IMR-90 (cell line): ENCODE data around the gene PTX4. TPM values are rescaled to one million over a fixed set of nuclear protein-coding genes. Genes with fewer than 3 reads are reported as not detected.

Experiments used
- ATAC-seq: fragments of 200-7000 bp; cut with Tn5 transposase; 2 replicates; pipeline ENCODE4 v1.9.1; 2020; ENCODE audit warnings: low read depth, mild to moderate bottlenecking, moderate library complexity
- BruUV-seq: library from RNA; stranded (reverse); fragments of 400-500 nt; replicated peaks from 2 replicates; lab custom pipeline; 2021; lab: Mats Ljungman, UMichigan
- CTCF ChIA-PET: fragments of 300-600 bp; formaldehyde crosslinking; extraction: SDS; loops from one replicate; lab custom pipeline; 2021; ENCODE audit warnings: antibody characterized with exemption; lab: Yijun Ruan, JAX
- POLR2A ChIA-PET: fragments of 300-600 bp; sonication (Branson Sonifier 250); formaldehyde crosslinking; loops from one replicate; lab custom pipeline; 2022; ENCODE audit warnings: antibody characterized with exemption; ENCODE audit not compliant: unreplicated experiment; lab: Charles Lee
- DNase-seq: peaks from one replicate; pipeline ENCODE4 v3.0.0; 2013
- H2AFZ ChIP-seq: replicated peaks from 2 replicates; pipeline ENCODE3; 2013; ENCODE audit warnings: low read length, mild to moderate bottlenecking; ENCODE audit not compliant: poor library complexity
- H2AK5ac ChIP-seq: 2 replicates; pipeline ENCODE4 v1.6.1; 2013; ENCODE audit warnings: low read depth, low read length, inconsistent platforms
- H2AK9ac ChIP-seq: replicated peaks from 2 replicates; pipeline ENCODE3; 2013; ENCODE audit warnings: mild to moderate bottlenecking, low read depth, low read length, moderate library complexity; ENCODE audit not compliant: poor library complexity
- H2BK120ac ChIP-seq: 2 replicates; pipeline ENCODE4 v1.6.1; 2013; ENCODE audit warnings: low read depth, low read length, inconsistent platforms
- H2BK15ac ChIP-seq: 3 replicates; pipeline ENCODE4 v1.6.1; 2013; ENCODE audit warnings: low read depth, low read length, inconsistent platforms
- H2BK20ac ChIP-seq: 2 replicates; pipeline ENCODE4 v1.6.1; 2013; ENCODE audit warnings: low read depth, mild to moderate bottlenecking, inconsistent platforms, low read length, moderate library complexity
- H2BK5ac ChIP-seq: 2 replicates; pipeline ENCODE4 v1.6.1; 2013; ENCODE audit warnings: mild to moderate bottlenecking, low read depth, low read length, inconsistent platforms; ENCODE audit not compliant: poor library complexity, severe bottlenecking
- H3K14ac ChIP-seq: replicated peaks from 2 replicates; pipeline ENCODE4 v1.6.1; 2013; ENCODE audit warnings: low read depth, low read length, inconsistent platforms
- H3K18ac ChIP-seq: 2 replicates; pipeline ENCODE4 v1.6.1; 2013; ENCODE audit warnings: low read depth, low read length, control low read depth
- H3K23ac ChIP-seq: 2 replicates; pipeline ENCODE4 v1.6.1; 2013; ENCODE audit warnings: low read depth, low read length, inconsistent platforms
- H3K27ac ChIP-seq: 2 replicates; pipeline ENCODE4 v1.5.1; 2013; ENCODE audit warnings: mild to moderate bottlenecking, control low read depth, low read length; ENCODE audit not compliant: insufficient read depth
- H3K27me3 ChIP-seq: 2 replicates; pipeline ENCODE4 v1.6.1; 2013; ENCODE audit warnings: low read length; ENCODE audit not compliant: control insufficient read depth, insufficient read depth
- H3K36me3 ChIP-seq: 2 replicates; pipeline ENCODE4 v1.6.1; 2013; ENCODE audit warnings: low read length, mixed read lengths; ENCODE audit not compliant: control insufficient read depth, insufficient read depth
- H3K4ac ChIP-seq: 2 replicates; pipeline ENCODE4 v1.6.1; 2013; ENCODE audit warnings: low read depth, low read length, inconsistent platforms
- H3K4me1 ChIP-seq: 2 replicates; pipeline ENCODE4 v1.6.1; 2013; ENCODE audit warnings: low read length, mixed read lengths; ENCODE audit not compliant: control insufficient read depth, insufficient read depth
- H3K4me2 ChIP-seq: 2 replicates; pipeline ENCODE4 v1.6.1; 2013; ENCODE audit warnings: low read depth, mild to moderate bottlenecking, control low read depth, low read length, moderate library complexity
- H3K4me3 ChIP-seq: 2 replicates; pipeline ENCODE4 v1.5.1; 2013; ENCODE audit warnings: low read depth, mild to moderate bottlenecking, control low read depth, low read length, moderate library complexity; ENCODE audit not compliant: insufficient read depth
- H3K56ac ChIP-seq: 2 replicates; pipeline ENCODE4 v1.6.1; 2013; ENCODE audit warnings: low read length, inconsistent platforms; ENCODE audit not compliant: insufficient read depth; ENCODE audit errors: extremely low read depth
- H3K79me1 ChIP-seq, 2 experiments: 2 replicates each; pipeline ENCODE4 v1.6.1; 2013; ENCODE audit warnings: low read length in 2 of 2, inconsistent platforms in 1 of 2, low read depth in 1 of 2
- H3K9ac ChIP-seq: 2 replicates; pipeline ENCODE4 v1.6.1; 2013; ENCODE audit warnings: low read depth, low read length, control low read depth
- H3K9me1 ChIP-seq: 2 replicates; pipeline ENCODE4 v1.6.1; 2013; ENCODE audit warnings: low read length, inconsistent platforms; ENCODE audit not compliant: insufficient read depth
- H3K9me3 ChIP-seq: 2 replicates; pipeline ENCODE4 v1.6.1; 2013; ENCODE audit warnings: low read length; ENCODE audit not compliant: control insufficient read depth, insufficient read depth
- H4K20me1 ChIP-seq: 2 replicates; pipeline ENCODE4 v1.6.1; 2013; ENCODE audit warnings: low read length, inconsistent platforms; ENCODE audit not compliant: insufficient read depth
- H4K5ac ChIP-seq: 2 replicates; pipeline ENCODE4 v1.6.1; 2013; ENCODE audit warnings: mild to moderate bottlenecking, low read depth, low read length, control low read depth
- H4K8ac ChIP-seq, 2 experiments: 2 replicates each; pipeline ENCODE4 v1.6.1; 2013; ENCODE audit warnings: low read depth in 2 of 2, low read length in 2 of 2, control low read depth in 1 of 2, inconsistent platforms in 1 of 2
- H4K91ac ChIP-seq: 2 replicates; pipeline ENCODE4 v1.6.1; 2013; ENCODE audit warnings: low read depth, low read length, inconsistent platforms; ENCODE audit not compliant: insufficient read depth
- CHD1 ChIP-seq: IDR thresholded peaks from 2 replicates; pipeline ENCODE4 v1.6.1; 2012; ENCODE audit warnings: low read depth, low read length, improper control_type of control experiment
- FOS ChIP-seq: fragments of 150-350 bp; IDR thresholded peaks from 2 replicates; pipeline ENCODE4 v1.6.1; 2016; ENCODE audit warnings: low read depth, low read length
- MAFK ChIP-seq: IDR thresholded peaks from 2 replicates; pipeline ENCODE4 v1.6.1; 2012; ENCODE audit warnings: low read depth, low read length, improper control_type of control experiment
- MXI1 ChIP-seq: IDR thresholded peaks from 2 replicates; pipeline ENCODE4 v1.6.1; 2012; ENCODE audit warnings: low read depth, mild to moderate bottlenecking, low read length, moderate library complexity, borderline replicate concordance
- NFE2L2 ChIP-seq: fragments of 150-350 bp; IDR thresholded peaks from 2 replicates; pipeline ENCODE4 v1.6.1; 2016; ENCODE audit warnings: low read depth, mild to moderate bottlenecking, low read length
- POLR2A ChIP-seq: IDR thresholded peaks from 2 replicates; pipeline ENCODE4 v1.6.1; 2012; ENCODE audit warnings: mild to moderate bottlenecking, low read depth, low read length
- RAD21 ChIP-seq: IDR thresholded peaks from 2 replicates; pipeline ENCODE4 v1.6.1; 2012; ENCODE audit warnings: low read length, improper control_type of control experiment
- RCOR1 ChIP-seq: IDR thresholded peaks from 2 replicates; pipeline ENCODE4 v1.6.1; 2012; ENCODE audit warnings: mild to moderate bottlenecking, low read length, improper control_type of control experiment; ENCODE audit not compliant: insufficient replicate concordance
- RFX5 ChIP-seq: IDR thresholded peaks from 2 replicates; pipeline ENCODE4 v1.8.0; 2012; ENCODE audit warnings: low read depth, mild to moderate bottlenecking, low read length, moderate library complexity
- WGBS, 2 experiments: methylation state at CpG; one replicate each; pipeline versions ENCODE4 v1.1.5 to v1.1.7; 2013; ENCODE audit warnings: missing lambda C conversion rate in 2 of 2; ENCODE audit not compliant: insufficient read length in 1 of 2; ENCODE audit errors: extremely low coverage in 2 of 2; 5-methylcytosine and 5-hydroxymethylcytosine counted together
- dilution Hi-C: fragments of 300-500 bp; cut with HindIII; formaldehyde crosslinking; loops from one replicate; pipeline ENCODE4 v1.14.3; 2018; ENCODE audit warnings: low sequenced_read_pairs; ENCODE audit not compliant: unreplicated experiment
- in situ Hi-C: fragments of 300-500 bp; cut with MboI; formaldehyde crosslinking; loops from 3 replicates; pipeline ENCODE4 v1.14.3; 2019; ENCODE audit warnings: low sequenced_read_pairs, inconsistent platforms, mixed read lengths
- intact Hi-C: fragments of 100-400 bp; cut with micrococcal nuclease; formaldehyde crosslinking; loops from 2 replicates; pipeline ENCODE4 v1.10.0; 2022
- polyA plus RNA-seq, 3 experiments: library from polyadenylated mRNA; depleted of rRNA; stranded (reverse); fragments of >200 nt; gene quantifications; 2 replicates each; pipeline ENCODE4 v1.2.3, GENCODE V29; 2012; ENCODE audit warnings: low replicate concordance in 1 of 3
- total RNA-seq: library from RNA; depleted of rRNA; stranded (reverse); fragments of >200 nt; gene quantifications from 2 replicates; pipeline ENCODE4 v1.2.3, GENCODE V29; 2012

PTX4 gene
- total and polyA plus RNA-seq, 2 of the 4 experiments (the other 2 are of a cell fraction), result 0.07 TPM; not detected in 1

DNA sequence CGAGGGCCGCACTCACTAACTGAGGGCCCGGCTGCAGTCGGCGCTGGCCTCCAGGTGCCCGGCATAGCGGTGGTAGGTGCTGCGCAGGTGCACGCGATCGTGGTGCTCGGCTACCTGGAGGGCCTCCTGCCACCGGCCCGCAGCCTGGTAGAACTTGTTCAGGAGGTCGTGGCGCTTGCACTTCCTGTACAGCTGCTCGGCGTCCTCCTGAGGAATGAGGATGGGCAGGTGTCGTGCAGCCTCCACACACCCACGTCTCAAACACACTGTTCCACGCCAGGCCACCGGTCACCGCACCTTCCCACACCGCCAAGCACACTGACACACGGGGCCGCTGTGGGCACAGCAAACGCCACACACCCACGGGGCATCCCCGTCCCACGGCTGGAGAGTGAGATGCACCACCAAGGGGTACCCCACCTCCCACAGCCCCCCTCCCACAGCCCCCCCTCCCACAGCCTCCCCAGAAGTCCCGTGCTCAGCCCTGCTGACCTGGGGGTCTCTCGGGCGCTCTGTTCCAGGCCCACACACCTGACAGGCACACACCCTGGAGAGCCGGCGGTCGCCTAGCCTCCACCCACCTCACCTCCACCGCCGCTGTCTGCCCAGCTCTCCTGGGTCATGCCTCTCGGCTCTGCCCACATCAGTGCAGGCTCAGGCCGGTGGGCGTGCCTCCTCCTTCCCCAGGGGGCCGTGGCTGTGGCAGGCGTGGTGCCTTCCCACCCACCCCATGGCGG lies 37.3 kb upstream of the PTX4 start (continued):
- TF ChIP-seq MAFK (no peak), RAD21 (no peak), RCOR1 (no peak), CHD1 (no peak), POLR2A (no peak), MXI1 (no peak)

DNA sequence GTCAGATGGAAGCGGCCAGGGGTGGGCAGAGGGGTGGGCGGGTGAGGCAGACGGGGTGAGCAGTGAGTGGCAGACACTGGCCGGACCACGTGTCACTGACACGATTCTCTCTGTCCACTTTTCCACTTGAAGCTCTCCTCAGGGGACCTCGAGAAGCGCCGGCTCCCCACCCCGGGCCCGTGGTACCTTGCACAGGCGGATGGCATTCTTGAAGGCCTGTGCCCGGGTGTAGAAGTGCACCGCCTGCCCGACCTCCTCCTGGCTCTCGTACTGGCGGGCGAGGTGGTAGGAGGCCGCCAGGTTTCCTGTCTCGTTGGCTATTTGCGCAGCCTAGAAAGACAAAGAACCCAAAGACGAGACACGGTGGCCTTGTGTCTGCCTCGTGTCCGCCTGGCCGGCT lies 35.6 kb upstream of the PTX4 start:
- POLR2A ChIA-PET, result no interaction called here

More for the DNA sequence above, 35.6 kb upstream of the PTX4 start:
- Histone ChIP-seq H4K91ac (no peak overlapping the region), H3K36me3 (peaks cover 9% of the 10 kb centered on the region; the same call in 1 of the 2 replicates), H3K56ac (no peak overlapping the region), H3K4me2 (no peak overlapping the region), H3K9ac (no peak overlapping the region), H3K9me3 (no peaks in the 10 kb centered on the region), H2AK9ac (no peak overlapping the region), H4K8ac (no peak overlapping the region), H3K23ac (no peak overlapping the region), H3K4ac (no peak overlapping the region), H3K4me1 (no peaks in the 10 kb centered on the region), H3K18ac (no peak overlapping the region), H3K27me3 (no peaks in the 10 kb centered on the region), H2BK20ac (no peak overlapping the region), H3K14ac (no peak overlapping the region), H3K4me3 (no peak overlapping the region), H2BK5ac (no peak overlapping the region), H4K5ac (no peak overlapping the region), H4K20me1 (no peaks in the 10 kb centered on the region), H2AK5ac (no peak overlapping the region), H2BK120ac (no peak overlapping the region), H2AFZ (no peak overlapping the region), H2BK15ac (no peak overlapping the region), H3K9me1 (peaks cover 4% of the 10 kb centered on the region; the same call in 1 of the 2 replicates), H3K79me1 (no peaks in the 10 kb centered on the region), H3K27ac (no peak overlapping the region)
- dilution Hi-C loops (no loop called here), intact Hi-C loops (no loop called here), in situ Hi-C loops (no loop called here)
- BruUV-seq, result no TSS peak
- no peak for ATAC-seq
- TF ChIP-seq MXI1 (no peak), RFX5 (no peak), NFE2L2 (no peak), FOS (no peak)
- CTCF ChIA-PET, result no interaction called here
- WGBS, 2 experiments, result 91% methylated on average over 17 of the region's 26 CpGs; no CpG with 5 or more reads in 1 of the 2 experiments
- no peak for DNase-seq
